Inferior parietal cortex (tissue), 1 donor: ENCODE results near the gene CEP170.
A peak's percentile ranks its signal among the peaks of the same experiment; 100 is the strongest.

Experiments
- DNase-seq: peaks from one replicate; pipeline ENCODE4 v3.0.0-alpha.2; 2016; ENCODE audit errors: extremely low spot score

CEP170 gene

DNA sequence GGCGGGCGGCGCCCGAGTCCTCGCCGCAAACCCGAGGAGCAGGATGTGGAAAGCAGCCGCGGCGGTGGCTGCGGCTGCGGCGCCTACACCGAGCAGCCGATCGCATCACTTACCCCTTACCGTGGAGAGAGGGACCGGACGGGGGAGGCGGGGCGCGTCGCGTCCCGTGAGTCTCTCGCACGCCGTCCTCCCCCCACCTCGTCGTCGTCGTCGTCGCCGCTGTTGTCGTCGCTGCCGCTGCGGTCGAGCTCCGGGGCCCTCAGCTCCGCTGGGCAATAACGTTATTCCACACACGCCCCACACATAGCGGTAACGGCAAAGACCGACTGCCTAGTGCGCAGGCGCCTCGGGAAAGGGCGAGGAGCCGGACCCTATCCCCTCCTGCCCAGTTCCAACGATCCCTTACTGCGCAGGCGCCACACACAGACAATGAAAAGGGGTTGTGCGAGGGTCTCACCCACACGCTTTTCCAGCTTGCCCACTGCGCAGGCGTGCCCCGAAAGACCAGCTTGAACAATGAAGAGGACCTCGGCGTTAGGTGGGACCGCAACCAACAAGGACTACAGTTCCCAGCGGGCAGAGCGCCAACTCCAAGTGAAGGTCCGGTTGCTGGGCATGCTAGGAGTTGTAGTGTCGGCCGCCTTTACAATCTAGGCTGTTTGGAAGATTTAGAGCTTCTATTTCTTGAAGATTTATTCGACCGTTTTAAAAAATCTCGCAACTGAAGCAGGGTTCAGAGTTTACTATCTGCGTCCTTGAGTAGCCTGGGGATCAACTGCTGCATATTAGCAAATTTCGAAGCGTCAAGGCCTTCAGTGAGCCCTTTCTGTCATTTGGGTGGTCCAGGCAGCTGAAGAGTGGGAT, at the start of gene CEP170:
Gene CEP170, minus strand, starts transcription at position 355 of the 864 bp plus-strand sequence. CDS start 30,001 bp downstream, outside the sequence.
- DNase-seq = peak; percentile 98

DNA sequence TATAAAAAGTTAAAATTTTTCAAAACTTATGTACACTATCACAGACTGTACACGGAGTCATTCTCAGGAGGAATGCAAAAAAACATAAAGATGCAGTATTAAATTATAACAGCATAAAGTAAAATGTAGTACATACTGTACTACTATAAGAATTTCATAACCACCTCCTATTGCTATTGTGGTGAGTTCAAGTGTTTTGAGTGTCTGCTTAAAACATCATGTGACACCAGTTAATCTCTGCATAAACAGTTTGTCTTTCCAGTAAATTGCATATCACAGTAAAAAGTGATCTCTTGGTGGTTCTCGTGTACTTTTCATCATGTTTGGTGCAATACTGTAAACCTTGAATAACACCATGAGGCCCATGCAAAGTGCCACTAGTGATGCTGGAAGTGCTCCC, 46.0 kb upstream of the CEP170 start:
- DNase-seq = no peak

DNA sequence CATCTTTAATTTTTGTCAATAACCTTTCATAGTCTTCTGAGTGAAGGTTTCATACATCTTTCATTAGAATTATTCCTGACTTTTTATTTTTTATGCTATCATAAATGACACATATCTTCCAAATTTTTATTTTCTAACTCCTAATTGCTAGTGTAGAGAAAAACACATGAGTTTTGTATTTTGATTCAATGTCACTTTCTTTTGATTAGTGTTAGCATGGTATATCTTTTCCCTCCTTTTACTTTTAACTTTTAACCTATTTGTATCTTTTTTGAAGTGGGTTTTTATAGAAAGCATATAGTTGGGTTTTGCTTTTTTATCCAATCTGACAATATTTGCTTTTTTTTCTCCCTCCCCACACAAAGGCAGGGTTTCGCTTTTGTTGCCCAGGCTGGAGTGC, 44.0 kb upstream of the CEP170 start:
- no peak for DNase-seq

DNA sequence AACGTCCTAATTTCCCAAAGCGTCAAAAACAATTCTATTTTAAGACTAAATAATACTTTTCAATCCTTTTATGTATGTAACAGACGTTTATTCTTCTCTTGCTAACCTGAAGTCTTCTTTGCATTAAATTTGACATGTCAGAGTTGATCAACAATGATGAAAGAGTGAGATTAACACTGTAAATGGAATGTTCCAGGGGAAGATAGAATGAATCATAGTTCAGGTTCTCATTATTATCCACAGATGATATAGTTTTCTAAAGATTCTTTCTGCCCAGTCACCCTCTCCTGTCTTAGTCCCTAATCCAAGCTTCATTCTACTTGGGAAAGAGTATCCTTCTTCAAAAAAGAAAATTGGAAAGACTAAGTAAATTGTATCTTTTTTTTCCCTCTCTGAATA, 39.6 kb upstream of the CEP170 start:
- no peak for DNase-seq

DNA sequence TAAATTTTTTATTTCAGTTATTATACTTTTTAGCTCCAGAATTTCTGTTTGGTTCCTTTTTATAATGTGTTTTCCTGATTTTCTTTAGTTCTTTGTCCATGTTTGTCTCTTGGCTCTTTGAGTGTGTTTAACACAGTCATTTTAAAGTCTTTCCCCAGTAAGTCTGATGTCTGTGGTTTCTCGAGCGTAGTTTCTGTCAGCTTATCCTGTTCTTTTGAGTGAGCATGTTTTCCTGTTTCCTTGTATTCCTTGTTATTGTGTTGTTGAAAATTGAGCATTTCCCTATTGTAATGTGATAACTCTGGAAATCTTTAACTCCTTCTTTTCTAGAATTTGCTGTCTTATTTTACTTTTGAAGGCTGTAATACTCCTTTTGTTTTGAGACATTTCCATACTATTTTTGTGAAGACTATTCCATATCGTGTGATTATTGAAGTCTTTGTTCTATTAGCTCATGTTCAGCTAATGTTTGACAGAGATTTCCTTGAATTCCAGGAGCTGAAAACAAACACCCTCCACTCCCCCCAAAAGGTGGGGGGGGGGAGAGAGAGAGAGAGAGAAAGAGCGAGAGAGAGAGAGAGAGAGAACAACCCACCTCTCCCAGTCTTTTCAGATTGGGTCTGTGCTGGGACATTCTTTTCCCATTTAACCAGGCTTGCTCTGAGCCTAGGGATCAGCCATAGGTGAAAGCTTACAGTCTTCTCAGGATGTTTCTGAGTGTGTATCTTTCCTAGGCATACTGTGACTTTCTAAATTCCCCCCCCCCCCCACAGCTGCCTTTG, 39.1 kb upstream of the CEP170 start:
- no peak for DNase-seq

DNA sequence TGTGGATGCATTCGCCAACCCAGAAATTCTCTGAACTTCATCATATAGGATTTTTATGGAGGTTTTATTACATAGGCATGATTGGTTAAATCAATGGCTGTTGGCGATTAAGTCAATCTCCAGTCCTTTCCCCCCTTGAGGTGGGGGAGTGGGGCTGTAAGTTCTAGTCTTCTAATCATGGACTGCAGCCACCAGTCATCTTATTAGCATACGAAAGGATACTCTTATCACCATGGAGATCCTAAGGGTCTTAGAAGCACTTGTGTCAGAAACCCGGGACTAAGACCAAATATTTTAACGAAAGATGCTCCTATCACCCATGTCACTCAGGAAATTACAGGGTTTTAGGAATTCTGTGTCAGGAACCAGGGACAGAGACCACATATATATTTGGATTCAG, 37.0 kb upstream of the CEP170 start:
- DNase-seq = no peak

DNA sequence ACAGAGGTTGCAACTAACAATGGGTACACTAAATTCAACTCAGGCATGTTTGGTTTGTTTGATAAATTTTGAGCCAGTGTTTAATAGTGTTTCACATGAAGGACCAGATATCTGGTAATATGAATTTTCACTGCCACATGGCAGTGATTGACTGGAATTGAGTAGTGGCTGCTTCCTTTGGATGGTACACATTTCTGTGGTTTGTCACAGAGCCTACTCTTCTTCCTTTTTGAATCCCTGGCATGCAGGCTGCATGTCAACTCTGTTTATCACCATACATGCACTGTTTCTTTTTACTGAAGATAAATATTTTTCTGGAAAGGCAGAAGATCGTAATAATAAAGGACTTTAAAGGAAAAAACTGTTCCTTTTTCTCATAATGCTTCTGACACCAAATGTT, 36.2 kb upstream of the CEP170 start:
- DNase-seq = no peak

DNA sequence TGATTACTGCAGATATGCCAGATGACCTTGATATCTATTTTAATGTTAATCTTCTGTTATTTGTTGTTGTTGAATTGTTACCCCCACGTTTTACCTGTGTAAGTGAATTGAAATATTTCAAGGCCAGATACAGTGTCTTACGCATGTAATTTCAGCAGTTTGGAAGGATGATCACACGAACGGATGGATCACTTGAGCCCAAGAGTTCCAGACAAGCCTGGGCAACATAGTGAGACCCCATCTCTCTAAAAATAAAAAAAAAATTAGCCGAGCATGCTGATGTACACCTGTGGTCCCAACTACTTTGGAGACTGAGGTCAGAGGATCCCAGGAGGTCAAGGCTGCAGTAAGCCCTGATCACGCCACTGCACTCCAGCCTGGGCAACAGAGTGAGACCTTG, 33.0 kb upstream of the CEP170 start:
- DNase-seq = no peak

DNA sequence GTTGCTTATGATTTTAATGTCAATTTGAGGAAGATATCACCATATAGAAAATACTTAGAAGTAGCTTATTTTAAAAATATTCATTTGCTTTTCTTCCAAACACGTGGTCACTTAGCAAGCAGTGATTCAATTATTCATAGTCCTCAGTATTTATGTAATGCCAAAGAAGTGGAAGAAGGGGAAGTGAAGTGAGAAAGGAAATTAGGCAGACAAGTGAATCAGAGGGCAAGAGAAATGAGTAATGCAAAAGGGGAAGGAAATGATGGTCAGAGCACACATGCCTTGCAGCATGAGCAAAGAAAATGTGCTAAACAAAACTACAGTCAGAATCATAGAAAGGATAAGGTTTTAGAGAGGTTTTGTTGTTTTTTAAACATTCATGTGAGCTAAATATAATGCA, 32.6 kb upstream of the CEP170 start:
- DNase-seq = peak; percentile 18

DNA sequence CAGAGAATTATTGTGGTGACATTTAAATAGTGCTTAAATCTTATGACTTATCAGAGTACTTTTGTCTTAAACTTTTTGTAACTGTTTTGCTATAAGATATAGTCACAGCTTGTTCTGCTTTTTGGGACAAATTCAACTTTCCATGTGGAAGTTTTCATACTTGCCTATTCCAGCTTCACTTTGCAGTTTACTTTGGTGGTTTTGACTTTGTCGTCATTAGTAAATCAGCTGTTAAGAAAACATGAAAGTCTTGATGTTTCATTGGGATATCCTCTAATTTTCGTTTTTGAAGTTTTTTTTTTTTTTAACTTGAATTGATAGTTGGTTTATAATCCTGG, 32.0 kb upstream of the CEP170 start:
- no peak for DNase-seq

DNA sequence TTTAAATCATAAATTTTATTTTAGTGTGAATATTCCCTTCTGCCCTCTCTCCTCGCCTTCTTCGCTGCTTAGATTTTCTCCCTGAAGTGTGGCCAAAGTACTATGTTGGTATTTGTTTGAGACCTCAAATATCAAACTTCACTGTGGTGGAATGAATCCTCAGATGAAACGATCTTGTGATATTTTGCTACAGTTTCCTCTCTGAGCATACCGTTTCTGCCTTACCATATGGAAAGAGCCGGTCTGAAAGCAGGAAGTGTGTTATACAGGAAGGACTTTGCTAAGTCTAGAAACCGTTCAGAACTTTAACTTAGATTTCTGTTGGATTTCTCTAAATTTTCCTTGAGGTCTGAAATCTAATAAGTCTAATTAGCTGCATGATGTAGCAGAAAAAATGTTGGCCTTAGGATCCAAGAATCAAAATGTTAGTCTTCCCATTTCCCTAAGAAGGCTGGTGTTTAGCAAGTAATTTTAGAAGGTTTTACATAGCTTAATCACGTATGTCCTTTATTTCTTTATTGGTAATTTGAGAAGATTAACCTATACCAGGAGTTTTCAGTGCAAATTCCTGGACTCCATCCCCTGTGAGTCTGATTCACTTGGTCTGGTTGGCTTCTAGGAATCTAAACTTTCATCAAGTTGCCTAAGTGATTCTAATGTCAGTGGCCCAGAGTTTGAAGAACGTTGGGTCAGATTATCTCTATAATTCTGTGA, 31.5 kb upstream of the CEP170 start:
- DNase-seq = no peak

DNA sequence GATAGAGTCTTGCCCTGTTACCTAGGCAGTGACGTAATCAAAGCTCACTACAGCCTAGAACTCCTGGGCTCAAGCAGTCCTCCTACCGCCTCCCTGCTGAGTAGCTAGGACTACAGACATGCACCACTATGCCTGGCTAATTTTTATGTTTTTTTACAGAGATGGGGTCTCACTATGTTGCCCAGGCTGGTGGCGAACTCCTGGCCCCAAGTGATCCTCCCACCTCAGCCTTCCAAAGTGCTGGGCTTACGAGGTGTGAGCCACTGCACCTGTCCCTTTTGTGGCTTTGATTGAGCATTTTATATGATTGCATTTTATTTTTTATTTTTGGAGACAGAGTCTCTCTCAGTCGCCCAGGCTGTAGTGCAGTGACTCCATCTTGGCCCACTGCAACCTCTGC, 26.6 kb upstream of the CEP170 start:
- no peak for DNase-seq

DNA sequence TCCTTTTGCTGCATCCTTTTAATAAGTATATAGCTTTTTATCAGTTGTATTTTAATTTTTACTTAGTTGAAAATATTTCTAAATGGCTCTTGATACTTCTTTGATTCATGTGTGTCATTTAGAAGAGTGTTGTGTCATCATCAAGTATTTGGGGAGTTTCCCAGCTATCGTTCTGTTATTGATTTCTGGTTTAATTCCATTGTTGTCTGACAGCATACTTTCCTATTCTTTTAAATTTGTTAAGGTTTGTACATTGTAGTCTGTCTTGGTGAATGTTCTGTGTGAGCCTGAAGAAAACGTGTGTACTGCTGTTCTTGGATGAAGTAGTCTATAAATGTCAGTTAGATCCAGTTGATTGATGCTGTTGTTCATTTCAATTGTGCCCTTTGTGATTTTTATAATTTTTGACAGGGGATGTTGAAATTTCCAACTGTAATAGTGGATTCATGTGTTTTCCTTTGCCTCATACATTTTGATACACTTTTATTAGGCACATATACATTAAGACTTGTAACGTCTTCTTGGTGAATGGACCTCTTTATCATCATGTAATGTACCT, 25.6 kb upstream of the CEP170 start:
- no peak for DNase-seq

DNA sequence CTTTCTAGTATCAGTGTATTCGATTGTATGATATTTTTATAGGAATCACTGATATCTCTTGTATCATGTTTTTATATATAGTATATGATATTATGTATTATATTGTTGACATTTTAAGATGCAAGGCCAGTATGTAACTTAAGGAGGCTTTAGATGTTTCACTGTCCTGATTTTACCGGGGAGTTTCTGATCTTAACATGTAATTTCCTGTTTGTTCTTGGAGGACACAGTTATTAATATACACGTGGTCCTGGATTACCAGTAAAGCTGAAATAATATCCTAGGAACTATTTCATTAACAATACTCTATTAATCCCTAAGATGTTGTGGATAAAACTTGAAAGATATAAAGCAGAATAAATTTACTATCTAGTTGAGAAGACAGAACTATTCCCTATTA, 20.2 kb upstream of the CEP170 start:
- no peak for DNase-seq

DNA sequence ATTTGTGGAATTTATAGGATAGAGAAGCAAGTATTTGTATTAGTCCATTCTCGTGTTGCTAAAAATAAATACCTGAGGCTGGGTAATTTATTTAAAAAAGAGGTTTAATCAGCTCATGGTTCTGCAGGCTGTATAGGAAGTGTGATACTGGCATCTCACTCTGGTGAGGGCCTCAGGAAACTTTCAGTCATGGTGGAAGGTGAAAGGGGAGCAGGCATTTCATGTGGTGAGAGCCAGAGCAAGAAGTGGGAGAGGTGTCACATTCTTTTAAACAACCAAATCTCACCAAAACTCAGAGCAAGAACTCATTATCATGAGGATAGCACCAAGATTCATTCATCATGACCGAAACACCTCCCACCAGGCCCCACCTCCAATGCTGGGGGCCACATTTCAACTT, 18.9 kb upstream of the CEP170 start:
- no peak for DNase-seq

DNA sequence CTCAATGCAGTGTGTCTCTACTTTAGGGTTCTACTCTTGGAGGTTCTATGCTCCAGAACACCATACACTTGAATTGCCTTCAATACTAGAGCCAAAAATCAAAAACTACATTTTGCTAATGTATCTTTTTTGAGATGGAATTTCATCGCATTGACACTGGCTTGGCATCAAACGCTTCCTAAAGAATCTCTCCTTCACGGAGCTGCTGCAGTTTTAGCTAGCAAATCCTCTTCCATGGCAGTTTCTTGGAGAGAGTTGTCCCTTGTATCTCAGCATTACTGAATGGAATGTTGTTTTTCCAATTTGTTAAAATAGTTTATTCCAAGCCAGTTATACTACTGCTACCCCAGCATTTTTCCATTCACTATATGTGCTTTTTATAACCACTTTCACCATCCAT, 18.4 kb upstream of the CEP170 start:
- no peak for DNase-seq

DNA sequence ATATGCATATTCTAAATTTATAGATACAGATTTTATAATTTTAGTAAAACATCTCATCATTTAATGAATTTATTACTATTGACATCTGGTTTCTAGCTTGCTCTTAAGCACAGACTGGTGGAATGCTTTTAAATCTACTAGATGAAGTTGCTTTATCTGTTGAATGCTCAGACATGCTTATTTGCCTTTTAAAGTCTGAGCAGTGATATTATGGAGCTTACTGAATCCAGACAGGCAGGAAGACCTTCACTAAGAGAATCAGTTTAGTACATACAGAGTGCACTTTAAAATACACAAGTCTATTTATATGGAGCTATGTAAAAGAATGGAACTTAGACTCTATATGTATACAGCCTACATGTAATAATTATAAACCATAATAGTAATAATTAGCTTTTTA, 17.3 kb upstream of the CEP170 start:
- DNase-seq = no peak

DNA sequence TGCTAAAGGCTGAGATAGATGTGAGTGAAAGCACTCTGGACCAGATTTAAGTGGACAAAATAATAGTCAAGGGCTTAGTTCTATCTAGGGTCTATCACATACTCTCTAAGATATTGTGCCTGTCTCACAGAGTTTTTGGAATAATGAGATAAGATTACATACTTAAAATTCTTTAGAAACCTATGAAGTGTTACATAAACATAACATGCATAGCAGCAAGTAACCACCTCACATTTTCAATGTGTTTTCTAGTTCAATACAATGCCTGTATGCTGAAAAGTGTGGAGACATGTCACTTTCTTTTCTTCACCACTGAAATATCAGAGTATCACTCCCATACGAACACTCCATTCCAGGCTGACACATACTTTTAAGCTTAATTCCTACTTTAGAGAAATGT, 16.9 kb upstream of the CEP170 start:
- DNase-seq = no peak

DNA sequence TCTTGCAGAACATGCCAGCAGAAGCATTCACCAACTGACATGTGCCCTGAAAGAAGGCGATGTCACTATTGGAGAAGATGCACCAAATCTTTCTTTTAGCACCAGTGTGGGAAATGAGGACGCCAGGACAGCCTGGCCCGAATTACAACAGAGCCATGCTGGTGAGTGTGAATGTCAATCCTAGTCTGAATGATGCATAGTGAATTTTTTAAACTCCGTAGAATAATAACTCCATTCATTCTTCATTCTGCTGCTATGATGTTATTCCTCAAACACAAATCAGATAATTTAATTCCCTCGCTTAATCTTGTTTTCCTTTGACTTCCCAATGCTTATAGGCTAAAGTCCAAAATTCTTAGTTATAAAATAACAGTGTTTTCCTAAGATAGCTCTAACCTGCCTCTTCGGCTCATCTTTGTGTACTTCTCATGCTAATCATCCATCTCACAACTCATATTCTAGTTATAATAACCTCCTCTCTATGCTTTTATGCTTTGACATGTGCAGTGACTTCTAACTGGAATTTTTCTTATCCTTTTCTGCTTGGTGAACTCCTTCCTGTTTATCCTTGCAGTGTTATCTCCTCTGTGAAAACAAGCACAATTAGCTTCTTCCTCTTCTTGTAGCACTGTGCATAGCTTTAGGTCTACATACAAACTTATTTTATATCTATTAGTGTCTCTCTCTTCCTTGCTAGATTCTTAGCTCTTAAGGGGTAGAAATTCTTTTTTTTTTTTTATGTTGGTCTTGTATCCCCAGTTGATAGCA, 15.2 kb upstream of the CEP170 start:
- peak; percentile 11 for DNase-seq

DNA sequence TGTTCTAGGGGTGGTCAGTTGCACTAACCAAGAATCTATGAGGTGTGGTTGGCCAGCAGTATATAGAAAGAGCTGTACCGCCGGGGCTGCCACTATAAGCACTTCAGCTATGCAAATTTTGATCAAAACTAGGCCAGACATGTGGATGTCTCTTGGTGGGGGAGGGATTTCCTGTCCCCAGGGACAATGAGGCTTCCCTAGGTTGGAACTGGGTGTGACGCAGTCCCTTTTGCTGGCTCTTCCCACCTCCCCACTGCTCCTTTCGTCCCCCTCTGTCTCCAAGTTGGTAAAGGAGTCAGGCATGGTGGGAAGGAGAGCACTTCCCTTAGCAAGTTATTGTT, 14.3 kb upstream of the CEP170 start:
- no peak for DNase-seq

DNA sequence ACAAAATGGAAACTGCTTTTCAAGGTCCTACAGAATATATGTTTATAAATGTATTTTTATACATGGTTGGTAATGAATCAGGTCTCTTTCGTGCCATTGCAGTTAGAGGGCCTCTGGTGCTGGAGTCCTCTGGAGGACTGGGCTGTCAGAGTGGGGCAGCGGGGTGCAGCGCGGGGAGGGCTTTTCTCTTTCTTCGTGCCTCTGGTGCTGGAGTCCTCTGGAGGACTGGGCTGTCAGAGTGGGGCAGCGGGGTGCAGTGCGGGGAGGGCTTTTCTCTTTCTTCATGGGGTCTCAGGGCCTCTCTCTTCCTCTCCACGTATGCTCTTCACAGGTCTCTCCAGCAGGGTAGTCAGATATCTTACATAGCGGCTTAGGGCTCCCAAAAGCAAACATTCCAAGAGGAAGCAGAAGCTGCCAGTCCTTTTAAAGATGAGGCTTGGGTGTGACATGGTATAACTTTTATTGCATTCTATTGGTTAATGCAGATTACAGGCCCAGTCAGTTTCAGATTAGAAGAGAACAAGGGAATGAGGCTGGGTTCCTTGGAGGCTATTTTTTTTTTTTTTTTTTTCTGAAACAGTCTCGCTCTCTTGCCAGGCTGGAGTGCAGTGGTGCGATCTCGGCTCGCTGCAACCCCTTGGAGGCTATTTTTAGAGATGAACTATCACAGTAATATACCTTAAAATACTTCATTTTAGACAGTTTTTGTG, 13.8 kb upstream of the CEP170 start:
- no peak for DNase-seq
